Measurements from ENCODE around the gene HRC.

- TF ChIP-seq, protein P1, sequence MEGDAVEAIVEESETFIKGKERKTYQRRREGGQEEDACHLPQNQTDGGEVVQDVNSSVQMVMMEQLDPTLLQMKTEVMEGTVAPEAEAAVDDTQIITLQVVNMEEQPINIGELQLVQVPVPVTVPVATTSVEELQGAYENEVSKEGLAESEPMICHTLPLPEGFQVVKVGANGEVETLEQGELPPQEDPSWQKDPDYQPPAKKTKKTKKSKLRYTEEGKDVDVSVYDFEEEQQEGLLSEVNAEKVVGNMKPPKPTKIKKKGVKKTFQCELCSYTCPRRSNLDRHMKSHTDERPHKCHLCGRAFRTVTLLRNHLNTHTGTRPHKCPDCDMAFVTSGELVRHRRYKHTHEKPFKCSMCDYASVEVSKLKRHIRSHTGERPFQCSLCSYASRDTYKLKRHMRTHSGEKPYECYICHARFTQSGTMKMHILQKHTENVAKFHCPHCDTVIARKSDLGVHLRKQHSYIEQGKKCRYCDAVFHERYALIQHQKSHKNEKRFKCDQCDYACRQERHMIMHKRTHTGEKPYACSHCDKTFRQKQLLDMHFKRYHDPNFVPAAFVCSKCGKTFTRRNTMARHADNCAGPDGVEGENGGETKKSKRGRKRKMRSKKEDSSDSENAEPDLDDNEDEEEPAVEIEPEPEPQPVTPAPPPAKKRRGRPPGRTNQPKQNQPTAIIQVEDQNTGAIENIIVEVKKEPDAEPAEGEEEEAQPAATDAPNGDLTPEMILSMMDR (conservative IDR thresholded peaks at IDR 0.05), result no peak
- TF ChIP-seq EZH2 (IDR thresholded peaks at IDR 0.05; ENCODE audit: low read depth), result no peak
These were observed at the start of gene HRC for GRCh38 chr19:49155005-49155819.
